ENCODE results near the gene TOR4A. TPM values are rescaled to one million over a fixed set of nuclear protein-coding genes. Genes with fewer than 3 reads are reported as not detected.

Gene TOR4A
- total RNA-seq = 1 to 10 TPM; 2.6 to 8.8 TPM

GRCh38 chr9:137277329-137278041 lies at the start of gene TOR4A:
Gene TOR4A, plus strand, starts transcription at chr9:137277726. Its CDS starts 964 bp downstream, at chr9:137278690.
- H3K9me3 Mint-ChIP-seq = no peaks in the 10 kb centered on the region
- ATAC-seq = peak; percentile 71 to 93
- H3K36me3 Mint-ChIP-seq = no peaks in the 10 kb centered on the region

GRCh38 chr9:137227853-137228505 lies 49.5 kb upstream of the TOR4A start:
- Mint-ChIP-seq H3K9me3 (no peaks in the 10 kb centered on the region), H3K36me3 (no peaks in the 10 kb centered on the region), H3K27ac (peak overlapping the region in 1 of 2 donors; percentile 16)
- DNase-seq (ENCODE audit: low spot score in 2 of 2) (no peak), ATAC-seq (no peak)

More at GRCh38 chr9:137277329-137278041, at the start of gene TOR4A:
- peak within 1 kb of the TSS; percentile 65 to 70 for H3K27ac Mint-ChIP-seq
- peak in 1 of 2 donors; percentile 54 for DNase-seq (ENCODE audit: low spot score in 2 of 2)

GRCh38 chr9:137228506-137228967 lies 49.0 kb upstream of the TOR4A start:
- no peak overlapping the region for H3K27ac Mint-ChIP-seq
- no peak for ATAC-seq
- DNase-seq (ENCODE audit: low spot score in 2 of 2) = no peak
- H3K9me3 Mint-ChIP-seq = no peaks in the 10 kb centered on the region
- no peaks in the 10 kb centered on the region for H3K36me3 Mint-ChIP-seq

- ATAC-seq (no peak), DNase-seq (ENCODE audit: low spot score in 2 of 2) (no peak)
- no peaks in the 10 kb centered on the region for H3K36me3 Mint-ChIP-seq
- H3K9me3 Mint-ChIP-seq = no peaks in the 10 kb centered on the region
- H3K27ac Mint-ChIP-seq = no peak overlapping the region
Measured at GRCh38 chr9:137228968-137229896, 48.3 kb upstream of the TOR4A start.

GRCh38 chr9:137229903-137230704 lies 47.4 kb upstream of the TOR4A start:
- DNase-seq (ENCODE audit: low spot score in 2 of 2) = no peak
- no peaks in the 10 kb centered on the region for H3K36me3 Mint-ChIP-seq
- ATAC-seq = no peak
- H3K9me3 Mint-ChIP-seq = no peaks in the 10 kb centered on the region
- no peak overlapping the region for H3K27ac Mint-ChIP-seq

GRCh38 chr9:137230705-137231371 lies 46.7 kb upstream of the TOR4A start, which contains the start of gene SLC34A3:
Gene SLC34A3, plus strand, starts transcription at chr9:137230901. Its CDS starts 802 bp downstream, at chr9:137231703.
- no peaks in the 10 kb centered on the region for H3K36me3 Mint-ChIP-seq
- H3K27ac Mint-ChIP-seq = no peak within 1 kb of the TSS
- ATAC-seq (no peak), DNase-seq (ENCODE audit: low spot score in 2 of 2) (no peak)
- H3K9me3 Mint-ChIP-seq = no peaks in the 10 kb centered on the region

GRCh38 chr9:137231372-137232039 lies 46.0 kb upstream of the TOR4A start:
- H3K27ac Mint-ChIP-seq = no peak overlapping the region
- no peaks in the 10 kb centered on the region for H3K9me3 Mint-ChIP-seq
- ATAC-seq = no peak
- DNase-seq (ENCODE audit: low spot score in 2 of 2) = no peak
- H3K36me3 Mint-ChIP-seq = no peaks in the 10 kb centered on the region

- ATAC-seq (no peak), DNase-seq (ENCODE audit: low spot score in 2 of 2) (no peak)
- Mint-ChIP-seq H3K27ac (no peak overlapping the region), H3K36me3 (no peaks in the 10 kb centered on the region), H3K9me3 (no peaks in the 10 kb centered on the region)
Measured at GRCh38 chr9:137232101-137232500, 45.4 kb upstream of the TOR4A start.

GRCh38 chr9:137232510-137232909 lies 45.0 kb upstream of the TOR4A start:
- ATAC-seq (no peak), DNase-seq (ENCODE audit: low spot score in 2 of 2) (no peak)
- H3K27ac Mint-ChIP-seq = no peak overlapping the region
- H3K36me3 Mint-ChIP-seq = no peaks in the 10 kb centered on the region
- no peaks in the 10 kb centered on the region for H3K9me3 Mint-ChIP-seq

GRCh38 chr9:137233143-137233980 lies 44.2 kb upstream of the TOR4A start:
- DNase-seq (ENCODE audit: low spot score in 2 of 2) = no peak
- no peaks in the 10 kb centered on the region for H3K9me3 Mint-ChIP-seq
- H3K36me3 Mint-ChIP-seq = no peaks in the 10 kb centered on the region
- no peak overlapping the region for H3K27ac Mint-ChIP-seq
- no peak for ATAC-seq

GRCh38 chr9:137234055-137234697 lies 43.4 kb upstream of the TOR4A start:
- Mint-ChIP-seq H3K36me3 (peaks cover 0 to 4% of the 10 kb centered on the region in 2 donors), H3K27ac (no peak overlapping the region)
- ATAC-seq = no peak

GRCh38 chr9:137234758-137235423 lies 42.6 kb upstream of the TOR4A start:
- DNase-seq (ENCODE audit: low spot score in 2 of 2) (no peak), ATAC-seq (no peak)
- Mint-ChIP-seq H3K27ac (no peak overlapping the region), H3K9me3 (no peaks in the 10 kb centered on the region), H3K36me3 (peaks cover 0 to 4% of the 10 kb centered on the region in 2 donors)

More at GRCh38 chr9:137234055-137234697, 43.4 kb upstream of the TOR4A start:
- DNase-seq (ENCODE audit: low spot score in 2 of 2) = no peak
- H3K9me3 Mint-ChIP-seq = no peaks in the 10 kb centered on the region

- Mint-ChIP-seq H3K9me3 (no peaks in the 10 kb centered on the region), H3K36me3 (peaks cover 0 to 4% of the 10 kb centered on the region in 2 donors), H3K27ac (no peak overlapping the region)
- DNase-seq (ENCODE audit: low spot score in 2 of 2) (no peak), ATAC-seq (no peak)
Measured at GRCh38 chr9:137235424-137236237, 41.9 kb upstream of the TOR4A start.
